HepG2 (cell line): ENCODE measurements around the gene C5. TPM values are rescaled to one million over a fixed set of nuclear protein-coding genes. Genes with fewer than 3 reads are reported as not detected.
A peak's percentile ranks its signal among the peaks of the same experiment; 100 is the strongest.

ENCODE experiments used
- ATAC-seq: fragments of 200-7000 bp; cut with Tn5 transposase; 3 replicates; pipeline ENCODE4 v1.9.1; 2020; ENCODE audit warnings: mild to moderate bottlenecking, moderate library complexity
- BruUV-seq: library from RNA; stranded (reverse); fragments of 400-500 nt; replicated peaks from 2 replicates; lab custom pipeline; 2021; lab: Mats Ljungman, UMichigan
- CTCF ChIA-PET: fragments of 300-600 bp; formaldehyde crosslinking; extraction: SDS; loops from one replicate; lab custom pipeline; 2021; ENCODE audit warnings: low total read pairs, inconsistent platforms, low intra/inter-chr PET ratio; lab: Yijun Ruan, JAX
- POLR2A ChIA-PET: fragments of 350-600 bp; sonication (Branson Sonifier 250); formaldehyde crosslinking; loops from one replicate; lab custom pipeline; 2020; ENCODE audit warnings: antibody characterized with exemption, inconsistent platforms; lab: Yijun Ruan, JAX
- DNase-seq: peaks from one replicate; pipeline ENCODE4 v3.0.0-alpha.2; 2015; ENCODE audit warnings: low spot score
- FAIRE-seq: peaks from 3 replicates; lab custom pipeline; 2011; peaks lifted over from hg19 to GRCh38; lab: Jason Lieb, UNC
- H2AFZ ChIP-seq: one replicate; pipeline ENCODE4 v1.6.1; 2011; ENCODE audit warnings: low read length, inconsistent platforms
- H3K27ac ChIP-seq: fragments of 300-600 bp; 3 replicates; pipeline ENCODE4 v1.8.0; 2011; ENCODE audit warnings: mixed run types, mild to moderate bottlenecking, mixed read lengths, low read length, inconsistent platforms; ENCODE audit not compliant: insufficient read depth; ENCODE audit errors: extremely low read length
- H3K27me3 ChIP-seq, 2 experiments: fragments of 200-600 bp in 1 of 2; 2 replicates in 1 of 2; 3 replicates in 1 of 2; pipeline versions ENCODE4 v1.6.0 to v1.8.0; 2011; ENCODE audit warnings: low read length in 2 of 2, mild to moderate bottlenecking in 2 of 2, moderate library complexity in 2 of 2, inconsistent platforms in 1 of 2; ENCODE audit not compliant: insufficient read depth in 2 of 2, control insufficient read depth in 1 of 2
- H3K36me3 ChIP-seq, 2 experiments: fragments of 200-600 bp in 1 of 2; replicated peaks in 1 of 2; 2 replicates in 1 of 2; 3 replicates in 1 of 2; pipeline versions ENCODE4 v1.5.1 to v1.8.0; 2011; ENCODE audit warnings: low read length in 2 of 2, inconsistent platforms in 1 of 2; ENCODE audit not compliant: insufficient read depth in 2 of 2, control insufficient read depth in 1 of 2
- H3K4me1 ChIP-seq: 2 replicates; pipeline ENCODE4 v1.5.1; 2012; ENCODE audit warnings: low read length, inconsistent platforms; ENCODE audit not compliant: insufficient read depth
- H3K4me2 ChIP-seq: 2 replicates; pipeline ENCODE4 v1.6.0; 2011; ENCODE audit warnings: low read depth, low read length, inconsistent platforms
- H3K4me3 ChIP-seq, 3 experiments: fragments of 200-600 bp in 1 of 3; sonication (generic), shearing (Covaris generic) in 1 of 3; replicated peaks in 1 of 3; 2 replicates each; pipeline ENCODE4 v1.5.1; 2011 to 2016; ENCODE audit warnings: low read length in 3 of 3, inconsistent platforms in 2 of 3, low read depth in 2 of 3, mild to moderate bottlenecking in 2 of 3, control low read depth in 1 of 3, mixed read lengths in 1 of 3; ENCODE audit not compliant: insufficient read depth in 1 of 3
- H3K79me2 ChIP-seq: one replicate; pipeline ENCODE4 v1.6.1; 2011; ENCODE audit warnings: low read length, inconsistent platforms; ENCODE audit not compliant: insufficient read depth
- H3K9ac ChIP-seq: 2 replicates; pipeline ENCODE4 v1.6.0; 2011; ENCODE audit warnings: mild to moderate bottlenecking, low read depth, low read length, inconsistent platforms; ENCODE audit not compliant: insufficient read depth
- H3K9me3 ChIP-seq: 2 replicates; pipeline ENCODE4 v1.5.1; 2012; ENCODE audit warnings: mild to moderate bottlenecking, low read length
- H4K20me1 ChIP-seq: 2 replicates; pipeline ENCODE4 v1.6.0; 2011; ENCODE audit warnings: inconsistent platforms, mild to moderate bottlenecking, low read length, moderate library complexity; ENCODE audit not compliant: insufficient read depth
- AFF4 ChIP-seq: sonication (generic); formaldehyde crosslinking; IDR thresholded peaks from 2 replicates; pipeline ENCODE4 v1.4.0; 2020; ENCODE audit warnings: missing genetic modification reagents
- MAF1 ChIP-seq: sonication (generic); formaldehyde crosslinking; IDR thresholded peaks from 2 replicates; pipeline ENCODE4 v1.5.0; 2020; ENCODE audit warnings: missing genetic modification reagents, borderline replicate concordance
- POLR2AphosphoS5 ChIP-seq: IDR thresholded peaks from 2 replicates; pipeline ENCODE4 v1.6.1; 2012; ENCODE audit warnings: low read depth, low read length
- REXO4 ChIP-seq: sonication (generic); formaldehyde crosslinking; IDR thresholded peaks from 2 replicates; pipeline ENCODE4 v1.8.0; 2022; ENCODE audit warnings: missing genetic modification reagents, mild to moderate bottlenecking, borderline replicate concordance
- ZBTB1 ChIP-seq: sonication (generic); formaldehyde crosslinking; IDR thresholded peaks from 2 replicates; pipeline ENCODE4 v1.4.0; 2020; ENCODE audit warnings: missing genetic modification reagents, borderline replicate concordance
- ZNF629 ChIP-seq: sonication (generic); formaldehyde crosslinking; conservative IDR thresholded peaks from 2 replicates; pipeline ENCODE4 v1.5.0; 2020; ENCODE audit warnings: missing genetic modification reagents
- WGBS: methylation state at CpG from one replicate; pipeline ENCODE4 v1.1.6; 2017; ENCODE audit warnings: low lambda C conversion rate; 5-methylcytosine and 5-hydroxymethylcytosine counted together
- in situ Hi-C: cut with HindIII; loops from 2 replicates; pipeline ENCODE4 v1.10.0; 2017; ENCODE audit warnings: low pct_unique_long_range_greater_than_20kb; ENCODE audit not compliant: extremely low pct_ligation_motif_present
- intact Hi-C: fragments of 100-400 bp; cut with micrococcal nuclease; formaldehyde crosslinking; loops from one replicate; pipeline ENCODE4 v1.10.0; 2022; ENCODE audit not compliant: unreplicated experiment
- polyA plus RNA-seq, 8 experiments: library from polyadenylated mRNA; depleted of rRNA in 3 of 8; stranded (reverse) in 7 of 8; unstranded in 1 of 8; fragments of >200 nt; fragmentation: Illumina TruSeq in 4 of 8; extraction: Trizol in 4 of 8; gene quantifications; 2 replicates each; pipeline versions ENCODE4 v1.2.1 to v1.2.3, GENCODE V29; 2011 to 2016; ENCODE audit warnings: low read depth in 4 of 8, missing spikeins in 1 of 8, mixed read lengths in 1 of 8; ENCODE audit not compliant: insufficient read depth in 1 of 8
- total RNA-seq, 5 experiments: library from RNA; depleted of rRNA; stranded (reverse); fragments of >200 nt; fragmentation: Illumina TruSeq; extraction: Trizol; gene quantifications; 2 replicates each; pipeline ENCODE4 v1.2.3, GENCODE V29; 2016; ENCODE audit warnings: low read depth in 1 of 5

C5 gene
- total and polyA plus RNA-seq, 2 of the 13 experiments (the other 11 are each of a cell fraction or from before 2014, with no cell fraction given): 57.6 to 192 TPM

DNA sequence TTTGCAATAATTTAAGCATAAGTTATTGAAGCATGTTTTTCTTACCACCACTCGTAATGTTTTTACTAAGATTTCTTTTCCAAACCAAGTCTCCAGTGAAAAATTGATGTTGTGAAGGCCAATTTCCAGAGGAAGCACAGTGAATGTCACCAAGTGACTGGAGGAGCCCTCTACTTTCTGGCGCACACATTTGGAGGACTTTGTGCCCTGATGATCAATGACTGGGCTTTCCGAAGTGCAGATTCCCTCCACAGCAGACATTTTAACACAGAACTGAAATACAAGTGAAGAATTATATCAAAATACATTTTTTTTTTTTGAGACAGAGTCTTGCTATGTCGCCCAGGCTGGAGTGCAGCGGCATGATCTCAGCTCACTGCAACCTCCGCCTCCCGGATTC lies 52.6 kb downstream of the C5 start:
- H3K27me3 ChIP-seq: no peaks in the 10 kb centered on the region
- no peak overlapping the region for H3K4me2 ChIP-seq
- in situ Hi-C loops (no loop called here), intact Hi-C loops (no loop called here)
- WGBS: 77% methylated on average over 7 of the region's 7 CpGs
- peak; percentile 49; the same call in 2 of the 3 replicates for ATAC-seq
- CTCF ChIA-PET: no interaction called here
- H2AFZ ChIP-seq: no peak overlapping the region
- no peak for FAIRE-seq
- no peak overlapping the region for H3K27ac ChIP-seq
- BruUV-seq: no TSS peak
- H3K4me3 ChIP-seq: no peak overlapping the region
- no peak for DNase-seq
- H3K79me2 ChIP-seq: no peaks in the 10 kb centered on the region
- no peak overlapping the region for H3K9ac ChIP-seq
- TF ChIP-seq REXO4 (CRISPR knock-in tag) (no peak), MAF1 (CRISPR knock-in tag) (no peak), POLR2AphosphoS5 (no peak), ZBTB1 (CRISPR knock-in tag) (no peak)
- H3K9me3 ChIP-seq: no peaks in the 10 kb centered on the region
- no peaks in the 10 kb centered on the region for H4K20me1 ChIP-seq
- POLR2A ChIA-PET: no interaction called here
- peaks cover 26% of the 10 kb centered on the region for H3K4me1 ChIP-seq
- peaks cover 3 to 22% of the 10 kb centered on the region in 2 experiments; a peak in 4 of 5 replicates for H3K36me3 ChIP-seq

DNA sequence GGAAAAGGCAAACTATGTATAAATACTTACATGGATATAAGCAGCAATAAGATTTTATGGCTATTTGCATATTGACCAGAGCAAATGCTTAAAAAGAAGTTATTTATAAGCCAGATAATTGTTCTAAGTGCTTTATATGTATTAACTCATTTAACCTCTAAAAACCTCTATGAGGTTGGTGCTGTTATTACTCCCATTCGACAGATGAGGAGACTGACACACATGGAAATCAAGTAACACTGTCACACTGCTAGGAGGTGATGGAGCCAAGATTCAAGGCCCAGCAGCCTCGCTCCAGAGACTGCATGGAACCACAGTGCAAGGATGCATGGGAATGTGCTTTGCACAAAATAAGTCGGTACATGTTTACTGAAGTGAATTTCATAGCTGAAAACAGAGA lies 53.7 kb downstream of the C5 start:
- no TSS peak for BruUV-seq
- Histone ChIP-seq H3K4me3 (no peak overlapping the region), H3K27me3 (no peaks in the 10 kb centered on the region), H3K9me3 (no peaks in the 10 kb centered on the region), H3K27ac (no peak overlapping the region), H3K9ac (no peak overlapping the region), H2AFZ (no peak overlapping the region), H4K20me1 (no peaks in the 10 kb centered on the region)
- 65% methylated on average over 3 of the region's 3 CpGs for WGBS
- no peak for ATAC-seq
- CTCF ChIA-PET: no interaction called here
- in situ Hi-C loops: no loop called here
- FAIRE-seq: no peak
- no peak for DNase-seq
- TF ChIP-seq AFF4 (CRISPR knock-in tag) (no peak), ZNF629 (CRISPR knock-in tag) (peak; percentile 78)
- TF ChIP-seq, all 625 proteins: peak for 1
- H3K79me2 ChIP-seq: no peaks in the 10 kb centered on the region
- no peak overlapping the region for H3K4me2 ChIP-seq
- peaks cover 26% of the 10 kb centered on the region for H3K4me1 ChIP-seq
- intact Hi-C loops: no loop called here
- H3K36me3 ChIP-seq: peaks cover 0 to 21% of the 10 kb centered on the region in 2 experiments; a peak in 4 of 5 replicates
- POLR2A ChIA-PET: no interaction called here
